NT2/D1 (cell line): ENCODE measurements around the gene NAGS.

Experiments
- SUZ12 ChIP-seq: IDR thresholded peaks from 2 replicates; pipeline ENCODE4 v1.6.1; 2011; ENCODE audit not compliant: insufficient read length, insufficient read depth; ENCODE audit errors: extremely low read depth
- YY1 ChIP-seq: IDR thresholded peaks from 2 replicates; pipeline ENCODE4 v1.6.1; 2011; ENCODE audit not compliant: insufficient read length, insufficient read depth
- ZNF274 ChIP-seq: IDR thresholded peaks from 2 replicates; pipeline ENCODE4 v1.6.1; 2011; ENCODE audit warnings: mild to moderate bottlenecking, low read depth, low read length

DNA sequence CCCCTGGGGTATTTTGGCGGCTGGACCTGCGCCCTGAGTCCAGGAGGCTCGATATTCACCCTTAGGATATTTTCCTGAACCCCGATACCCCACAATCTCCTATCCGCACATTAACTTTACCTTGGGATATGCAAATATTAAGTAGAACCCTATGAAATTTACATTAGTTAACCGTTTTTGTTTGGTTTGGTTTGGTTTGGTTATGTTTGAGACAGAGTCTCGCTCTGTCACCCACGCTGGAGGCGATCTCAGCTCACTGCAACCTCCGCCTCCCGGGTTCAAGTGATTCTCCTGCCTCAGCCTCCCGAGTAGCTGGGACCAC lies 9.3 kb upstream of the NAGS start:
- TF ChIP-seq YY1 (no peak), SUZ12 (no peak), ZNF274 (no peak)
